GM21825 (cell line): ENCODE data around the gene RBM6.
A peak's percentile ranks its signal among the peaks of the same experiment; 100 is the strongest.
"Not testable (repeated sequence)": the region's sequence is repeated elsewhere in the genome, so short reads cannot be mapped to it uniquely, and the experiment has no call there.

Experiments used
- ATAC-seq: cut with Tn5 transposase; IDR thresholded peaks from one replicate; pipeline ENCODE4 v1.9.1; 2021; ENCODE audit warnings: mild to moderate bottlenecking, moderate library complexity; ENCODE audit not compliant: unreplicated experiment

RBM6 gene, protein sequence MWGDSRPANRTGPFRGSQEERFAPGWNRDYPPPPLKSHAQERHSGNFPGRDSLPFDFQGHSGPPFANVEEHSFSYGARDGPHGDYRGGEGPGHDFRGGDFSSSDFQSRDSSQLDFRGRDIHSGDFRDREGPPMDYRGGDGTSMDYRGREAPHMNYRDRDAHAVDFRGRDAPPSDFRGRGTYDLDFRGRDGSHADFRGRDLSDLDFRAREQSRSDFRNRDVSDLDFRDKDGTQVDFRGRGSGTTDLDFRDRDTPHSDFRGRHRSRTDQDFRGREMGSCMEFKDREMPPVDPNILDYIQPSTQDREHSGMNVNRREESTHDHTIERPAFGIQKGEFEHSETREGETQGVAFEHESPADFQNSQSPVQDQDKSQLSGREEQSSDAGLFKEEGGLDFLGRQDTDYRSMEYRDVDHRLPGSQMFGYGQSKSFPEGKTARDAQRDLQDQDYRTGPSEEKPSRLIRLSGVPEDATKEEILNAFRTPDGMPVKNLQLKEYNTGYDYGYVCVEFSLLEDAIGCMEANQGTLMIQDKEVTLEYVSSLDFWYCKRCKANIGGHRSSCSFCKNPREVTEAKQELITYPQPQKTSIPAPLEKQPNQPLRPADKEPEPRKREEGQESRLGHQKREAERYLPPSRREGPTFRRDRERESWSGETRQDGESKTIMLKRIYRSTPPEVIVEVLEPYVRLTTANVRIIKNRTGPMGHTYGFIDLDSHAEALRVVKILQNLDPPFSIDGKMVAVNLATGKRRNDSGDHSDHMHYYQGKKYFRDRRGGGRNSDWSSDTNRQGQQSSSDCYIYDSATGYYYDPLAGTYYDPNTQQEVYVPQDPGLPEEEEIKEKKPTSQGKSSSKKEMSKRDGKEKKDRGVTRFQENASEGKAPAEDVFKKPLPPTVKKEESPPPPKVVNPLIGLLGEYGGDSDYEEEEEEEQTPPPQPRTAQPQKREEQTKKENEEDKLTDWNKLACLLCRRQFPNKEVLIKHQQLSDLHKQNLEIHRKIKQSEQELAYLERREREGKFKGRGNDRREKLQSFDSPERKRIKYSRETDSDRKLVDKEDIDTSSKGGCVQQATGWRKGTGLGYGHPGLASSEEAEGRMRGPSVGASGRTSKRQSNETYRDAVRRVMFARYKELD

DNA sequence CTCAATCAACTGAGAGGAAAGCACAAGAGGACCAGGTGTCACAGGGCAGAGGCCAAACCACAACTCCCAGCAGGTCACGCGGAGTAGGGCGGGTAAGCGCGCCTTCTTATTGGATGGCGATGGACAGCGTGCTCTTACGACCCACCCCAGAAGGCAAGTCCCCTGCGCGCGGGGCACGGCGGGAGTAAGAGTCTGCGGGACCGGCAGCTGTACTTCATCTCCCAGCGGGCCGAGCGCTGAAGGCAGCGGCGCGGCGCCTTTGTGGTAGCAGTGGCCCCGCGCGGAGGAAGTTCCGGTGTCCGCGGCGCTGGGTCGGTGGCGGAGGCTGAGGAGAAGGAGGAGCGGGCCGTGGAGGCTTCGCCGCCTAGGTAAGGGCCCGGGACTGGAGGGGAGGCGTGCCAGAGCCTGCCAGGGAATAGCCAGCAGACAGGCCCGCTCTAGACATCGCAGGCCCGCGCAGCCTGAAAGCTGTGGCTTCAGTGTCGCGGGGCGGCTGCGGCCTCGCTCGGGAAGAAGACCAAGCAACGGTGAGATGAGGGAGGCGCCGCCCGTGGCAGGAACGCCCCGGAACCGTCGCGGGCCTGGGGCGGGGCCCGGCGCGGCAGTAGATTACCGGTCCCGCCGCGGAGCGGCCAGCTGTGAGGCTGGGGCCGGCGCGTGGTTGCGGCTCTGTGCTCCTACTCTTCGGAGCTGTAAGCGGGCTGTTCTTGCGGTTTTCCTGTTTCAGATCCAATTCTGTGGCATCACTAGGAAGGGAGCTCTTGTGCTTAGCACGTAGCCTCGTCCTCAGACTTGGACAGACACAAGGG is at the start of gene RBM6:
RBM6 (plus strand) TSS at position 293 of the 809 bp plus-strand sequence. CDS start 22,492 bp downstream, outside the sequence.
- ATAC-seq, result peak; percentile 90

DNA sequence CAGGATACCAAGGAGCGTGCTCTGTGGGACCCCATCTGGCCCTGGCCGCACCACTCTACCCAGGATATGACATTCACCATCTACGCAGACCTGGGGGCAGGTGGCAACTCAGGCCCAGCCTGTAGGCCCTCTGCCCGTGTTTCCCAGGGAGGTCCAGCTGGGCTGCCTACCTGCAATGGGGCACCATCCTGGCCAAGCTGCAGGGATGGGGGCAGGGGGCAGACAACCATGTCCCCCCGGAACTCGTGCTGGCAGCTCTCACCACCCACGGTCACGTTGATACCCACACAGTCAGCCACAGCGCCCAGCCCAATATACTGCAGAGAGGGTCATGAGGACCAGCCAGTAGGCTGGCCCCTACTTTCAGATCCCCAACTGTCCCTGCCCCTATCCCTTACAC is 44.2 kb upstream of the RBM6 start:
- ATAC-seq, result no peak

DNA sequence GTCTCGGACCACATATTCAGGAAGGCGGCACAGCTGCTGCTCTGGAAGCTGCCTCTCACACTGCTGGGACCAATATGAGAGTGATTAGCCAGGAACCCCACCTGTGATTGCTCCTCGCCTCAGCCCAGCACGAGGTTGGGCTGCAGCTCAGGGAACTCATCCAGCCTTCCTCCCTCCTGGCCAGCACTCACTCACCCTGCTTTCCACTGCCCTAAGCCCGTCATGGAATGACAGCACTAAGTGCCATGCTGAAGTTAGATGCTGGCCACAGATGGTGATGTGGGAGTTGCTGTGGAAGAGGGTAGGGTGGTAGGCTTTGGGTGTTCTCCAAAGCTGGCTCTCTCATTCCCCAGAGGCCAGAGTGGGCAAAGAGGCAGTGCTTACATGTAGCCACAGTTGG is 43.6 kb upstream of the RBM6 start:
- no peak for ATAC-seq

DNA sequence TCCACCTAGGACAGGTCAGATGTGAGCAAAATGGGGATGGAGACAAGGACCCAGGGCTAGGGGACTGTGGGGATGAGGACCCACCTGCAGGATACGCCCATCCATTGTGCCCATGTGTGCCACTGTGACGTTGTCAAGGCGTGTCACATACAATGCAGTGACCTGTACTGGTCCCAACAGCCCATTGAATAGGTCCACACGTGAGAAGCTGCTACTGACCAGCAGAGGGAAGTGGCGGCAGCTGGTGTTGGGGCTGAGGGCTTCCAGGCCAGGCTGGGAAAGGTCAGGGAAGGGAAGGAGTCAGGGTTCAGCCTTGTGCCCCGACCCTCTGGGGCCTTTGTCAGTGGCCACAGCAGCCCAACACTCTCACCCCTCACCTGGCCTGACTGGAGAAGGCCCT is 41.0 kb upstream of the RBM6 start:
- no peak for ATAC-seq

DNA sequence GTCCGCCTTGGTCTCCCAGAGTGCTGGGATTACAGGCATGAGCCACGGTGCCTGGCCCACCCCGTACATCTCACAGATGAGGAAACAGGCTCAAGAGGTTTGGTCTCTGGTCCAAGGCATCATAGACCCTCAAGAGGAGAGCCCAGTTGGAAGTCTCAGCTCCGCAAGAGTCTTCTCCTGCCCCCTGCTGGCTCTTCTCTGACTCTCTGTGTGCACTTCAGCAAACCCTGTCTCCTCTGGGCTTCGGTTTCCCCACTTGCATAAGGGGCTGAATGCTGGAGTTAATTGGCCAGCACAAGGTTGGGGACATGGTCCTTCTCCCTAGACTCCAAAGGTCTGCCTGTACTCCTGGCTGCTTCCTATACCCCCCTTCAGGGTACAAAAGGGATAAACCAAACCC is 40.1 kb upstream of the RBM6 start:
- no peak for ATAC-seq

DNA sequence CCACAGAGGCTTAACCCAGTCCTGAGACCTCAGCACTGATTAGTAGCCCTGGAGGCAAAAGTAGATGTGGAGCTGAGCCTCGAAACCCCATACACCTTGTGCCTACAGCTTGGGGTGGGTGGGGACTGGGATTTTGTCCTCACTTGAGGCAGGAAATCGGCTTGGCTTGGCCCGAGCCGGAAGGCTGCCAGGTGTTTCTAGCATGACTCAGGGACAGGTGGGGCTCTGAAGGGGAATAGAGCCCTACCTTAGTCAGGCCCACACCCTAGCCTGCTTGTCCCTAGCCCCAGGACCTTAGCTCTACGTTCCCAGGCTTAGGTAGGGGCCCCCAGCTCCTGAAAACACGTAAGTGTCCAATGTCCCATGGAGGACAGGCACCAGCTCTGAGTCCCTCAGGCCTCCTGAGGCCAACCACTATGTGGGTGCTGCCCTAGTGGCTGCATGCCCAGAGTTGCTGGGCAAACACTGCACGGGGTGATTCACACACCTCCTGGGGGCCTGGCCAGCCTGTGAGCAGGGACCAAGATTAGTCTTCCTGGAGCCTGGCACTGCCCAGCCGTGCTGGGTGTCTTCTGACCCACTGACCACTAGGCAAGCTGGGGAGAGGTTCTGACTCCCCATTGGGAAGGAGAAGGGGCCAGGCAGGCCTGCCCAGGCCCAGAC is 39.3 kb upstream of the RBM6 start:
- no peak for ATAC-seq

DNA sequence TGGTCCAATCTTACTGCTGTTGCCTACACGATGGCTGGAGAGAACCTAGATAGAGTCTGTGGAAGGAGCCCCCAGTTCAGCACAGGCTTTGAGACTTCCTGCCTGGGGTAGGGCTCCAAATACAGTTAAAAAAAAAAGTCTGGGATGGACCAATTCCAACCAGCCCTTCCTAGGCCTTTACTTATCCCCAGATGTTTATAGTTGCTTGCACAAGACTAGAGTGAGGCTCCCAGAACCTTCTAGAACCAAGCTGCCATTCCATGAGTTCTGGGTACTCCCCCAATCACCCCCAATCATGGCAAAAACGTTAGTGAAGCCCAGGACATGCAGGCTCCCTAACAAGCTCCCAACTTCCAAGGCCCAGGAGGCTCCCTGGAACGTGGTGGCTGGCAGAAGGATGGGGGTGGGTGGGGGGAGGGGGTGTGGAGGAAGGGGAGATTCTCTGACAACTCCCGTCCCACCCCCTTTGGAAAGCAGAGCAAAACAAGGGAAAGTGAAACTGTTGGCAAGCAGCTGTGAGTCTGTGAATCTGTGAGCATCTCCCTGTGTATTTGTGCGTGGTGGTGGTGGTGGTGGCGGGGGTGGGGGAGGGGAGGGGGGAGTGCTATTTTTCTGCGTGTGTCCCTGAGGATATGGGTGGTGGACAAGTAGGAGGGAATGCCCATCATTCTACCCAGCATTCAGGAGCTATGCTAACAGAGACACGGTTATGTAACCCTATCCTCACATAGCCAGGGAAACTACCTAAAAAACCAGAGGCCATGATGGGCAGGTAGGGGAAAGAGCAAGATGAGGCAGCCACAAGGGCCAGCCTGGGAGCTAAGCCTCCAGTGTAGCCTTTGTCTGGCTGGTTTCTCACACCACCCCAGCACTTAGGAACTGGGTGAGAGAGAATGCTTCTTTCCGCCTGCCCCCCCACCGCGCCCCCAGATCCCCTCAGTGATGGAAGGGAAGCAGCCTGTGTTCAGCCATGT is 38.3 kb upstream of the RBM6 start:
- ATAC-seq, result no peak

DNA sequence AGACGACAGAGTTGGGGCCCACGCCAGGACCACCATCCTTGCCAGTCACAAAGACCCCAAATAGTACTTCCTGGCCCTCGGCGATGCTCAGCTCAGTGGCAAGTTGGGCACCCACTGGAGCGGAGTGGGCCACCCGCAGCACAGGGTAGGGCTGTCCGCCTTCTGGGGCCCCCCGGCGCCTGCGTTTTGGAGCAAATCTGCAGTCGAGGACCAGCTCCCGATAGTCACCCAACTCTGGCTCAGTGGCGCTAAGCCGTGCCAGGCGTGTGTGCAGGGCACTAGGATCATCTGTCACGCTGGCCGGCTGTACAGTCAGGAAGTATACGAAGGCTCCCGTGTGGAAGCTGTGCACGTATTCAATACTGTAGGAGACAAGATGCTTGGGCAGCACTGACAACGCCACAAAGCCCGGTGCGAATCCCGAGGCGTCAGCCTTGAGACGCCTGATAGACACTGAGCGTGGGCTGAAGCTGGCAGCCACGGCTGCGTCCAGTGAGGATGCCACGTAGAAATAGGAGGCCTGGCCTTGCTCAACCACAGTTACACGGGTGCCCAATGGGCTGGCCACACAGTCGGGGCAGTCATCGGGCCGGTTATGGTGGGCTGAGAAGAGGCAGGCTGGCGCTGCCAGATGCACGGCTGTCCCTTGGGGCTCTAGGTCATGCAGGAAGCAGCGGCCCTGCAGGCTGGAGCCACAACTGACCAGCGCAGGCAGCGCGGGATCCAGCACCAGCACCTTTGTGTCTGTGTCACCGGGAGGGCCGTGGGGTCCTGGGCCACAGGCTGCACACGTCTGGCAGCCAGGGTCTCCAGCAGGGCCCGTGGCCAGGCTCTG is 37.2 kb upstream of the RBM6 start:
- no peak for ATAC-seq

DNA sequence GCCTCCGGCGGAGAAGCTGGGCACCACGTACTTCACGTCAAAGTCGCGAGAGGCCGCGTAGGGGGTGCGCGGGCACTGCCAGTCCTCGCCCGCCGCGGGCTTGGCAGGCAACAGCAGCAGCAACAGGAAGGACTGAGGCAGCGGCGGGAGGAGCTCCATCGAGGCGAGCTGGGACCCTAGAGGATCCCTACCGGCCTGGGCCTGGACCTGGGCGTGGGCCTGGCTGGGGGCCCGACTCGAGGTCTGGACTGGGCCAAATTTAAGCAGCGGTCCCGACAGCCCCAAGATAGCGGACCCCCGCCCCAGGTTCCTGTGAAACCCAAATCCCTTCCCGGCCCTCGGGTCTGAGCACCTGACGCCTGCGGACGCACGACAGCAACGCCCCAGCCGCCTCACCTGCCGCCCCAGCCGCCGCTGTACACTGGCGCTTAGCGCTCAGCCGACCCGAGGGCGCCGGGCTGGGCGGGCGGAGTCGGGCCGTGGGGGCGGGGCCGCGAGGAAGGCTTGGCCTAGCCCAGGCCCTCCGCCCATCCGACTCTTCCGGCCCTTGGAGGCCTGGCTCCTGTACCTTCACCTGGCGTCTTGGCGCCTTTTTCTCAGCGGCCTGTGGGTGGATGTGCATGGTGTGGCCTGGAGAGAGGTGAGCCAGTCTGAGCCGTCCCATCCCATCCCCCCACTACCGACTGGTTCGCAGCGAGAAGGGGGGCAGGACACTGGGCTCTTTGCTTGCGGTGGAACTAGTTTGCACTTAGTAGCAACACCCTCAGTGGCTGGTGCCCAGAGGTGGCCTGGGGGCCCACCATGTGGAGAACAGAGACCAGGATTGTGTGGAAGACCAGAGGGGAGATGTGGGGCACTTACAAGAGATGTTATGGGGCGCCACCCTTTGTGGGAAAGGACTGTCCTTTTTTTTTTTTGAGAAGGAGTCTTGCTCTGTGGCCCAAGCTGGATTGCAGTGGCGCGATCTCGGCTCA is 36.2 kb upstream of the RBM6 start, which contains the start of gene MST1R:
MST1R (minus strand) TSS at position 423 of the 974 bp plus-strand sequence; CDS start at position 159, 264 bp downstream.
- ATAC-seq, result peak; percentile 62

DNA sequence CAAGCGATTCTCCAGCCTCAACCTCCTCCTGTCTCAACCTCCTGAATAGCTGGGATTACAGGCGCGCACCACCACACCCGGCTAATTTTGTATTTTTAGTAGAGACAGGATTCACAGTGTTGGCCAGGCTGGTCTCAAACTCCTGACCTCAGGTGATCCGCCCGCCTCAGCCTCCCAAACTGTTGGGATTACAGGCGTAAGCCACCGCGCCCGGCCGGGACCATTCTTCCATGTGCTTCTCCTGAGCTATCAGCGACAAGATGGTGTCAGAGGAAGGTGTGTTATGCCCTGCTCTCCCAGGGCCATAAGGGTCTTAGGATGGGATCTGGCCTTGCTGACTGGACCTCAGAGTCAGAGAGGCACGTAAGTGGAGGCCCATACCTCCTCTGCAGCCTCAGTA is 35.5 kb upstream of the RBM6 start:
- not testable (repeated sequence) for ATAC-seq

DNA sequence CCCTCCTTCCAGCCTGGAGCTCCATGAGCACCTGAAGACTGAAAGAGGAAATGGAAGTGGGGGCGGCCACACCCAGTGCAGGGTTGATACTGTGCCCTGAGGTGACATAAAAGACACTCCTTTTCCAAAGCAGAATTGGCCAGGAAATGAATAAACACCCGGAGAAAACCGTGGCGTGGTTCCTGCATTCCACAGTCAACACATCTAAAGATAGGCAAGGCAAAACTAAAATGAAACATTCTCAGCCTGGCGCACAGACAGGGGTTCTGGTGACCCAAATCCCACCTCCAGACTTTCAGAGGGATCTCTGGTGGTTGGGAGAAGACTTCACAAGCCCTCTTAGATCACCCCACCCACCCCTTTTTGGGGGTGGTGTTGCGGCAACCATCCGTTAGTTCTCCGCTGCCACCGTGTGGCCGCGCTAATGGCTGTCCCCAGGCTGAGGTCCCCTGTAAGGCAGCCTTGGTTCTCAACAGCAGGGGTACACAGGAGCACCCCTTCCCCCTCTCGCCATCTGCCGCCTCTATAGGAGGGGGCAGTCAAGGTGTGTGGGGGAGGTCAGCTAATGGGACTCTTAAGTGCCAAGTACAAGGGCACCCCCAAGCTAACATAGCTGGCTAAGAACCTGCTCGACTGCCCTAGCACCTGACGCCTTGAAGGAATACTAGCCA is 33.7 kb upstream of the RBM6 start:
- no peak for ATAC-seq

DNA sequence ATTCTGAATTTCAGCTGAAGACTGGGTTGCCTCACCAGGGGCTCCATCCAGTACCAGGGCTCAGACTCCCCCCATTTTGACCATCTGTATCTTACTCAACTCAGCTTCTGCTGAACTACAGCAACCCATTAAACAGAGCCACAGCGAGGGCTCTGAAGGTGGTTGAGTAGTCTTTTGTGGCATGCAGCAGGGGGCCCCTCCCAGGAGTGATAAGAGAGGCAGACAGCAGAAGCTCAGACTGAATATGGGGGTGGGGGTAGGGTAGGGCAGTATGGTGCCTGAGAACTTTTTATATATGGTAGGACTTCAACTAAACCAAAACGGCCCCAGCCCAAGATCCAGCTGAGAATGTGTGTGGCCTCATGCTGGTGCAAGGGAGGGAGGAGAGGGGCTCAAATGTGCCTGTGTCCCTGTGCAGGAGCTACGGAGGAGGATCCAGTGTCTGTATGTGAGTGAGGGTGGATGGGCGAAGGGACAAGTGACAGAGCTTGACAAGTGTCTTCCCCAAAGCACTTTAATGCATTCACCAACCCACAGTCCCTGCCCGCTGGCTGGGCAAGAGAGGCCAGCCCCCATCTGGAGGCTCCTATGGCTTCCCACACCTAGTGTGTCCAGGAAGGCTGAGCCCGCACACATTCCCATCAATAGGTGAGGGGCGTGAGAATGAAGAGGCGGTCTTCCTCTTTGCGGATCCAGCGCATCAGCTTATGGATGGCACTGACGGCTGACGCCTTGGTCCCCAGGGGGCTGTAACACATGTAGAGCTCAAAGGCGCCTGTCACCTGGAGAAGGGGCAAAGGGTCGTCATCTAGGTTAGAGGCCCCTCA is 31.4 kb upstream of the RBM6 start:
- ATAC-seq, result no peak

DNA sequence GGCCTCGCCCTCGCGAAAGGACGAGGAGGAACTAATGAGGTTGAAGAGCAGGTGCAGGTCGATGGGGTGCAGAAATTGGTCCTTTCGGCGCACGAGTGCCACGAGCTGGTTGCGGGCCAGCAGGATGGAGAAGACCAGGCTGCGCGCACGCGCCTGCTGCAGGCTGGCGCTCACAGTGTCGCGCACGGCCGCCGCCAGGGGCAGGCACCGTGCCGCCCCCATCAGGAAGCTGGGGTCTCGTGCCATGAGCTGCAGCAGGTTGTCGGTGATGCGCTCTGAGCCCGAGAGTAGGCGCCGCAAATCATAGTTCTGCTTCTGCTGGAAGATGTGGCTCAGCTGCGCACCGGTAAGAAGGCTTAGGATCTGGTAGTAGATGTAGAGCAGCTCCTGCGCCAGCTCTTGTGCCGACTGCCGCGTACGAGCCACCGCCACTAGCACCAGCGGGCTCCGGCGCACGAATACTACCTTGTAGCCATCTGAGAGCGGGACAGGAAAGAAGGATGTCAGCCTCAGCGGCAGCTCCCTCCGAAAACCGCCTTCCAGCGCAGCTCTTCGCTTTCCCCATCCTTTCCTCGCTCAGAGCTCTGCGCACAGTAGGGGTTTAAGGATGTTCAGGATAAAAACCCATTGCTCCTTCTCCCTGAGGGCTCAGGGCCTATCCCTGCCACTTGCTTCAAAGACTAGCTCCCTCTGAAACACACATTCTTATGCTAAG is 29.4 kb upstream of the RBM6 start:
- ATAC-seq, result no peak

DNA sequence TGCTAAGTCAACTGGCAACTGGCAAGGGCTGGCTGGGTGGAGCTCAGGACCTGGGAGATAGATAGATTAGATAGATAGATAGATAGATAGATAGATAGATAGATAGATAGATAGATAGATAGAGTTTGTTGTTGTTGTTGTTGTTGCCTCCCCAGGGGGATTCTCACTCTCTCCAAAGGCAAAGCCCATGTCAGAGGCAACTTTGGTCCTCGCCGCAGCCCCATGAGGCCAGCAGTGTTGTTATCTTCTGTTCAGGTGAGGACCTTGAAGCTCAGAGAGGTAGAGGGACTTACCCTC is 28.9 kb upstream of the RBM6 start:
- ATAC-seq, result no peak

DNA sequence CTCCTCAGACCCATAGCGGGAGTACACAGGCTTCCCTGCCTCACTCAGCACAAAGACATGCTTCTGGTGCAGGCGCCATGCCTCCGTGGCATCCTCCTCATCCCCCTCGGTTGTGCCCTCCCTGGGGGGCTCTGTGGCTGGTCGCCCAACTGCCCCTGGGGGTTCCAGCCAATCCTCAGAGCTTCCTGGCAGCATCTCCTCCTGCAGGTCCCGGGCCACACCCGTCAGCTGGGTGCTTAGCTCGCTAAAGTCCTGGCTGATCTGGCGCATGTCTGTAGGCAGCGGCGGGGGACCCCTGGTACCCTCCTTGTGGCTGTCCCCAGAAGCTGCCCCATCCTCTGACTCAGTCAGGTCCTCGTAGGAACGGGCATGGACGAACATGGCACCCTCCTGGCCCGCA is 28.3 kb upstream of the RBM6 start:
- ATAC-seq, result no peak
